HCEC 1CT (cell line): ENCODE data around the gene NEUROG1.
A peak's percentile ranks its signal among the peaks of the same experiment; 100 is the strongest.
"Not testable (repeated sequence)": the region's sequence is repeated elsewhere in the genome, so short reads cannot be mapped to it uniquely, and the experiment has no call there.

Source experiments
- DNase-seq: peaks from one replicate; pipeline ENCODE4 v3.0.0-alpha.2; 2017

NEUROG1 gene

DNA sequence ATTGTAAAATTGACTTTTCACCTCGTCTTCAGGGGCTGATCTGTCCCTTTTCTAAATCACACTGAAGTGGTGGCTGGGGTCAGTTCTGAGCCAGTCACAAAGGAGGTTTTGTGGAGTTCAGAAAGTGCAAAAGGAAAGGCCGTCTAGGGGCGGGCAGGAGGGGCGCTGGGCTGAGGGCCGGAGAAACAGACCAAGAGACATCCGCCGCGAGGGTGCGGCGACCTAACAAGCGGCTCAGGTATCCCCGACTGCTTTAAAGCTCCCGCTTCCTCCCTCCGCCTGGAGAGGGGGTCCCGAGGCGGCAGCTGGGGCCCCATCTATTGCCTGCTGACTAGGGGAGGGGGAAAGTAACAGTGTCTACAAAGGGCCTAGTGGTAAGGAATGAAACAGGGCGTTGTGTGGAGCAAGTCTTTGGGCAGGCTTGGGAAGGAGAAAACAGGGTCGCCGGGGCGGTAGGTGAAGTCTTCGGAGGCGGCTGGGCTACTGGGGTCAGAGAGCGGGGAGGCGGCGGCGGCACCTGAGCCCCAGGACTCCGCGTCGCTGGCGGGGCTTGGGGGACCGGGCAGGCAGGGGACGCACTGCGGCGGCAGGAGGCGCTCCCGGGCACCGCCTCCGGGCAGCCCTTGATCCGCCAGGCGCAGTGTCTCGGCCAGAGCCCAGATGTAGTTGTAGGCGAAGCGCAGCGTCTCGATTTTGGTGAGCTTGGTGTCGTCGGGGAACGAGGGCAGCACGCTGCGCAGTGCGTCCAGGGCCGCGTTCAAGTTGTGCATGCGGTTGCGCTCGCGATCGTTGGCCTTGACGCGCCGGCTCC, 950 bp downstream of the NEUROG1 start:
- DNase-seq = no peak

DNA sequence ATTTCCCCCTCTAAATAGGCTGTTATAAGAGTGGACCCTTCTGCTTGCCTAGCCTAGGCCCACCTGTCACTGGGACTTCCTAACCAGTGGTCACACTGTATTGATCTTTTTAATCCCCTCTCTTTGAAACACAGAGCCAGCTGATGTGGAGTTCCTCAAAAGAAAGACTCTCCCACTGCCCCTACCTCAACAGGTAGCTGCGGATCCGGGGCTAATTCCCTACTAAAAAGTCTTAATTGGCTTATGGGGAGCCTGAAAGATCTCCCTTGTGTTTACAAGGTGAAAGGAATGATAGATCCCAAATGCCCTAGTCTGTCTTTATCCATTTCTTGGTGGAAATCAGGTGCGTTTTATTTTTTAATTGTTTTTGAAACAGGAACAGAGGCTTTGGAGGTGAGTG, 2.0 kb downstream of the NEUROG1 start:
- no peak for DNase-seq

DNA sequence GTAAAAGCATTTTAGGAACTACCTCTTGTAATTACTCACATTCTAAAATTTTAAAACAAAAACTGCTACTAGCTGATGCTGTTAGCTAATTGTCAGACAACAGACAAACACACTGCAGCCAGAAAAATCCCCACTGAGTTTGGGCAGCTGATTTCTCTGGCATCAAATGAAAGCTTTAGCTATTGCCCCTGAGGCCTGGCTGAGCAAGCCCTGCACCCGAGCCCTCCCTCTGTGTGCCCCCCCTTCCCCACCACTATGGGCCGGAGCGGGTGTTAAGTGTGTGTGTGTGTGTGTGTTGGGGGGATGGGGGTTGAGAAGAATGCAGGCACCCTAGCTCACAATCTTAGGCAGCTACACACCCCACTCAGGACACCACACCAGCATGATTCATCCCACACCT, 2.4 kb downstream of the NEUROG1 start:
- DNase-seq = no peak

DNA sequence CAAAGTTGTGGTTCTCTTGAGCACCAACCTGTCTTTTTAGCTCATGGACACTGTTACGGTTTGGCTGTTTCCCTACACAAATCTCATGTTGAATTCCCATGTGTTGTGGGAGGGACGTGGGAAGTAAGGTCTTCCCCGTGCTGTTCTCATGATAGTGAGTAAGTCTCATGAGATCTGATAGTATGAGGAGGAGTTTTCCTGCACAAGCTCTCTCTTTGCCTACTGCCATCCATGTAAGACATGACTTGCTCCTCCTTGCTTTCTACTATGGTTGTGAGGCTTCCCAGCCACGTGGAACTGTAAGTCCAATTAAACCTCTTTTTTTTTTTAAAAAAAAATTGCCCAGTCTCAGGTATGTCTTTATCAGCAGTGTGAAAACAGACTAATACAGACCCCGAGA, 6.2 kb downstream of the NEUROG1 start:
- not testable (repeated sequence) for DNase-seq

DNA sequence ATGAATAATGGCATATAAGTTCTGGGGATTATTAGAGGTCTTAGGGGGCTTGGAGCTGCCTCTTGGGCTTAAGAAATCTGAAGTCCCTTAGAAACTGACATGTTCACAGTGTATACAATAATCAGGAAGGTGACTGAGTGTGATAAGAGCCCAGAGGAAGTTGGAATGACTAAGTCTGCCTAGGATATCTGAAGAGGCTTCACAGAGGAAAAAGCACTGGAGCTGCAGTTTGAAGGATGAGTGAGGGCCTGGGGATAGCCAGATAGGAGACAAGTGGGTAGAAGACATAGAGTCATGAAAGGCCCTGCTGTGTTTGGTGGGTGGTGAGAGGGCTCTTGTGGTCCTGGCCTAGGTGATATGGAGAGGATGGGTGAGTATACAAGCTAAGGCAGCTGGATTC, 8.8 kb downstream of the NEUROG1 start:
- no peak for DNase-seq

DNA sequence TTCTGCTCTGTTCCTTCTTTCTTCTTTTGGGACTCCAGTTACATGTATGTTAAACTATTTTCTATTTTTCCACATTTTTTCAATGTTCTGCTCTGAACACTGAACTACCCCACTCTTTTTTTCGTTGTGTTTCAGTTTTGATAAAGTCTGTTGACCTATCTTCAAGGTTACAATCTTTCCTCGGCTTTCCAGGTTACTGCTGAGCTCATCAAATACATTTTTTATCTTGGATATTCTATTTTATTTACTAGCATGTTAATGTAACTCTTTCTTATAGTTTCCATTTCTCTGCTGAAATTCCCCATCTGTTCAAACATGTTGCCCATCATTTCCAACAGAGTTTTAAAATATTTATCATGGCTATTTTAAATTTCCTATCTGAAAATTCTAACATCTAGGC, 13.8 kb downstream of the NEUROG1 start:
- DNase-seq = no peak

DNA sequence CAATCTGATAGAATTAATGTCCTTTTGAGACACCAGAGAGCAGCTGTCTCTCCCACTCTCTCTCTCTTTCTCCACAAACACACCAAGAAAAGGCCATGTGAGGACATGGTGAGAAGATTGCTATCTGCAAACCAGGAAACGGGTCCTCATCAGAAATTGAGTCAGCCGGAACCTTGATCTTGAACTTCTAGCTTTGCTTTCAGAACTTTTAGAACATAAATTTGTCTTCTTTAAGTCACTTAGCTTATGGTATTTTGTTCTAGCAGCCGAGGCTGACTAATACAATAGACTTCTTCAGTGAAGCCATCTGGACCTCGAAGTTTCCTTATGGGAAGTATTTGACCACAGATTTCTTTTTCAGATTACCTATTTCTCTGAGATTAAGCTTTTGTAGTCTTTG, 18.1 kb downstream of the NEUROG1 start:
- DNase-seq = no peak

DNA sequence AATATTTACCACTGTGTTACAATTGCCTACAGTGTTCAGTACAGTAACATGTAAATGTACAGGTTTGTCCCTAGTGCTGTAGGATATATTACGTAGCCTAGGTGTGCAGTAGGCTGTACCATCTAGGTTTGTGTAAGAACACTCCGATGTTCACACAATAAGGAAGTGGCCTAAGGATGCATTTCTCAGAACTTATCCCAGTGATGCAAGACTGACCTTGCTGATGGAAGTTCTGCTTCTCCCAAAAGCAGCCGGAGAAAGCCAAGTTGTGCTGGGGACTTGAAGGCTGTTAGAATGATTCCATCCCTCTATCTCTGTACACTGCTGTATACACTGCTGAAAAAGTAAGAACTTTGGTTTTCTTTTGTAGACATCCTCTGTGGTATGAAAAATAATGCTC, 21.6 kb downstream of the NEUROG1 start:
- no peak for DNase-seq

DNA sequence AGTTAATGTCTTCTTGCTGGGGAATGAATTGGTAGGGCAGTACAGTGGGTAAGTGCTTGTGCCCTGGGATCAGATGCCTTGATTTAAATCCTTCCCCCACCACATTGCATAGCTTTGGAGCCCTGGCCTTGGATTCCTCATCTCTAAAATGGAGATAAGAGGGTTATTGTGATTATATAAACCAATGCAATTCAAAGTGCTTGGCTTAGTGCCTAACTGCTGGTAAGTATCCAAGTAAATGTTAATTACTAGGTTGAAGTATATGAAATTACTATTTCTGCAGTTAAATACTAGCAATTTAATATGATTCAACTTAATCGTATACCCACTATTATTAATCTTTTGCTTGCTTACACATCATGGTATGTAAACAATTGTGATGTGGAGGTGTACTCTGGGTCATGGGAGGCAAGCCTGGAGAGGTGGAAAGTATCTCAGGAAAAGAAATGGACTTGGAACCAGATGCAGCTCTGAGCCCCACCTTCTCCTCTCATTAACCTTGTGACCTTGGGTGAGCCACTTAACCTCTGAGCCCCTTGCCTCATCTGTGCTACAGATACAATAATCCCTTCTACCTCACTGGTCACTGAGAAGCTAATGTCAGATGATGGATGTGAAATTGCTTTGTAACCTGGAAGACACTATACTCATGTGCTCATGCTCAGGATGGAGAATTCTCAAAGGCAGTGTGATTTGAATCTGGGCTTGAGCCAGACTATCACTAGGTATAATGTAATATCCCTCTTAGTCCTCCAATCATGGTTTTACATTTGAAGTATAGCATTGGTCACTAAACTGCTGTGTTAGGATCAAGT, 23.8 kb downstream of the NEUROG1 start:
- no peak for DNase-seq

DNA sequence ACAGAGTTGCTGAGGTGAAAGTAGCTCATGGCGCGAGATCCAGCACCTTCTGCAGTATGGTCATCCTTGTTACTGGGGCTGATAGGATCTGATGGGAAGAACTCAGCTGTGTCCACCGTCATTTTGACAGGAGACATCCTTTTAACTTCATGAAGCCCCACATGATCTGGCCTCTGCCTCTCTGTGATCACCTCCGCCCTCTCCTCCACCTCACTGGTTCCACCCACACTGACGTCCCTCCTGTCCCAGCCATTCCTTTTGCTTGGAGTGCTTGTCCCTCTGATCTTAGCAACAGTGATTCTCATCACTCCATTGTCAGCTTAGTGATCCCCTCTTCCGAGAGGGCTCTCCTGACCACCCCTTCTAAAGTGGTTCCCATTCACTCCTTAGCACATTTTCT, 25.8 kb downstream of the NEUROG1 start:
- no peak for DNase-seq

DNA sequence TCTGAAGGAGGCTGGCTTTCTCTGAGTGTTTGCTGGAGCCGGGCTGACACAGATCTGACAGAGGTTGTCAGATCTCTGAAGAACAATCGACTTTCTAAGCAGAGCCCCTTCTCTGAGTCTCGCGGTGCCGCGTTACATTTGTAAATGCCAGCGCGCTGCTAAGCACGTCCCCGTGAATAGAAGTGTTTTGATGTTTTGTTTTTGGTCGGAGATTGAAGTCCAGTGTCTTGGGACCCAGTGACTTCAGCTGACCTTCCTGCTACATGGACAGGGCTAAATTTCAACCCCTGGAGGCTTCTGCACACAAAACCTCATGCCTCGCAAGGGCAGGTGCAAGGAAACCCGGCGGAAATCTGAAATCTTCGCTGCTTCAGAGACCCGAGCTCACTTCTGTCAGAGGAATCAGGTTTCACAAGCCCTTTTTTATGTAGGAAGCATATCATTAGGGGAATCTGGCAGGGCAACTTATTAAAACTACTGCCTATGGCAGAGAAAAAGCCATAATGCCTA, 27.2 kb downstream of the NEUROG1 start:
- DNase-seq = no peak

DNA sequence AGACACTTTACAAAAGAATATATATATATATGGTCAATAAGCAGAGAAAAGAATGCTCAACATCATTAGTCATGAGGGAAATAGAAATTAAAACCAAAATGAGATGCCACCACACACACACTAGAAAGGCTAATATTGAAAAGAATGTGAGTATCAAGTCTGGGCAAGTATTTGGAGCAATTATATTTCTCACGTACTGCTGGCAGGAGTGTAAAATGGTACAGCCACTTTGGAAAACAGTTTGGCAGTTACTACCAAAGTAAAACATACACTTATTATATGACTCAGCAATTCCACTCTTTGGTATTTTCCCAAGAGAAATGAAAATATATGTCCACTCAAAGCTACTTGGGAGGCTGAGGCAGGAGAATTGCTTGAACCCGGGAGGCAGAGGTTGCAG, 29.8 kb downstream of the NEUROG1 start:
- DNase-seq = no peak

DNA sequence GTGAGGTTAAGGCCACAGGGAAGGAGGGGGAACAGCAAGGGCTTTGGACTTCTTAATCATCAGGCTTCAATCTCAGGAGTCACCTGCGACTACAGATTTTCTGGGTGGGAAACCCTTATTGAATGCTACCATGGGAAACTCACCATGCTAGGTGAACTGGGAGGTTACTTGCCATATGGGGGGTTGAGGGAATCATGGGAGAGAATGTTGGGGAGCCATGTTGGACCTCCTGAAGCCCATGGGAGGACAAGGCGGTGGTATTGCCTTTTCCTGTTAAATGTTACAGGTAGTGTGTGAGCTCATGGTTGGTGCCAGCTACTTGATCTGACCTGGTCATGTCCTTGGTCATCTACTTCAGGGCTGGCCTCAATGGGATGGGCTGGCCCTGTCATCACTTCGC, 31.4 kb downstream of the NEUROG1 start:
- DNase-seq = no peak

DNA sequence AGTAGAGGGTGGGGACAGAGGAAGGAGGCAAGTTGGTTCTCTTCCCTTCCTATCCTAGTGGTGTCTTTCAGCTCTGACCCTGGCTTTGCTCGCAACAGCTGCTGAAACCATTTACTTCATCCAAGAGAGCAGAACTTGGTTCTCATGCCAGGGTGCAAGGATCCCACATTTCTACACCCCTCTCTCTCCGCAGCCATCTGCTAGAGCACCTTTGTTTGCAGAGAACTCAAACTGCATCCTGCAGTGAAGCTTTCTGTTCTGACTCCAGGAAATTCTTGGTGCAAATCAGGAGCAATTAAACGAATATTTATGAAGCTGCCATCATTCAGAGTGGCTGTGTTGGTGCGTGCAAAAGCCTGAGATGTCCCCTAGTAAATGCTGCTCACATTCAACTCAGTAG, 31.9 kb downstream of the NEUROG1 start:
- no peak for DNase-seq

DNA sequence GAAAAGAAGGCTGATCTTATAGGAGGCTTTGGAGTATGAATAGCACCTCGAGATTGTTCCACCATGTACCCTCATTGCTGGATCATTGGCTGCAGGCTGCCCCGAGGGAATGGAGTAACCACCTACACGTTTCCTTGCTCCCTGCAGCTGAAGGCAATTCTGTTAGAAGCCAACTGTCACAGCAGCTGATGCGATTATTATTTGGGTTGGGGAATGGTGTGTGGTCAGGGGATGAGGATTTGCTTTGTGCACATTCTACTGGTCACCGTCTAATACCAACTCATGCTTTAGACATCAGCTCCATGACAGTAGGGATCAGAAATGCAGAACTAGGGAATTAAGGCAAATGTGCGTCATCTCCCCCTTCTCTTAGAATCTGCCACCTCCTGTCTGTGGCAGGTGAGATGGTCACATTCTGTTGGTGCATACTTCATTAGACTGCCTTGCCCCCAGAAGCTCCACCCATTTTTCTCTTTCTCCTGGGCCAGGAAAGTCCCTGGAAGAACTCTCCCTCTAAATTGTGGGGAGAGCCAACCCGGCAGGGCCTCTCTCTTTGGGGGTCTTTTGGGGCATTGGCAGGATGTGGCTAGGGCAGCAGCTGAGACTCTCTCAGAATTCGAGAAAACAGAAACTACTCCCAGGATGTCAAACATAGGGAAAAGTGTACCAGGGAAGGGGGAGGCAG, 32.8 kb downstream of the NEUROG1 start:
- DNase-seq = no peak

DNA sequence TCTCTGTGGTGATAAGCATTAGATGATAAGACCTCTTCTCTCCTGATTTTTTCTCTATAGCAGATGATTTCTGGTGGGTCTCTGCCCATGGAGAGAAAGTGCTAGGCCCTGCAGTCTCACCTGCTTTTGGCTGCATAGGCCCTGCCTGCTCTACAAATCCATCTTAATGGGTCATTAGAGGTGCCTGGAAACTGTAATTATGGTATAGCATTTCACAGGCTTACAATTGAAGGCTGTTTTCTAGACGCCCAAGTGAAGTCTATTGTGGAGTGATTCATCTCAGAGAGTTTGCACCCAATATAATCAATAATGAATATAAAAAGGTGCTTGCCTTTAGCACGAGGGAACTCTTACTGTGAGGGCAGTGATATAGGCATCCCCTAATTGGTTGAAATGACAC, 33.8 kb downstream of the NEUROG1 start:
- no peak for DNase-seq

DNA sequence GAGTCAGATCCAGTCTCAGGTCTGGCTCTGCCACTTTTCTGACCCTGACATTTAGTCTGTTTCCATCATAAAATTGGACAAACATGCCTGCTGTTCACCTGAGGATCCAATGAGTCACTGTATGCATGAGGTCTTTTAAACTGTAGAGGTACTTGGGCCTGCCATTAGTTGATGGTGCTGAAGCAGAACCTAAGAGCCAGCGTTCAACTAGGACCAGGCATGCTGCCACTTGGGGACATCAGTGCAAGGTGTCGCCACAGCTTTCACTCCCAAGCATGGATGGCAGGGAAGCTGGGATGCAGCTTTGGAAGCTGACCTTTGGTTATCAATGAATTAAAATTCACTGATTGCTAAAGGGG, 37.1 kb downstream of the NEUROG1 start:
- DNase-seq = no peak

DNA sequence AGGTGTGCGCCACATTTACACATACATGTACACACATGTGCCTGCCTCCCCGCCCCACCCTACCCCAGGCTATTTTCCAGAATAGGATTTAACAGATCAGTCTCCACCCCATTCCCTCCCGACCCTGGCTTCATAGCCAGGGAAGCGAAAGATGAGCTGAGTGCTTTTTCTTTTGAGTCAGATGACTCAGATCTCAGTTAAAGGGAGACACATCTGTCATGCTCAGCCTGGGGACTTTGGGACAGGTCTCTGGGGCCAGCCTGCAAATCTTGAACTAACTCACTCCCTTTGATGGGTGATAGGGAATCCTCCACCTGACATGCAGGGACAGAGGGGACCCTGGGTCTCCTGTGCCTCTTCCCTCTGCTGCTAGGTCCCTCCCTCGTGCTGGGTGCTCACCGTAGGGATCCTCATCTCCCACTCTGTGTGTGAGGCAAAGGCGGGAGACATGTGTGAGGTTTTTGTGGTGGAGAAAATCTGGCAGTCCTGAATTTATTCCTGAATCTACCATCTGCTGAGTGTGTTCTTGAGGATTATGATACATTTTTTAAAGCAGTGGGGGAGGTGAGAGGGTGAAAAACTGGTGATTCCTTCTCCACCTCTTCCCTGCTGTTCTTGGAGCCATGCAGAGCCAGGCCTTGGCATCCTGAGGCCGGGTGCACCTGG, 37.7 kb downstream of the NEUROG1 start:
- DNase-seq = no peak

DNA sequence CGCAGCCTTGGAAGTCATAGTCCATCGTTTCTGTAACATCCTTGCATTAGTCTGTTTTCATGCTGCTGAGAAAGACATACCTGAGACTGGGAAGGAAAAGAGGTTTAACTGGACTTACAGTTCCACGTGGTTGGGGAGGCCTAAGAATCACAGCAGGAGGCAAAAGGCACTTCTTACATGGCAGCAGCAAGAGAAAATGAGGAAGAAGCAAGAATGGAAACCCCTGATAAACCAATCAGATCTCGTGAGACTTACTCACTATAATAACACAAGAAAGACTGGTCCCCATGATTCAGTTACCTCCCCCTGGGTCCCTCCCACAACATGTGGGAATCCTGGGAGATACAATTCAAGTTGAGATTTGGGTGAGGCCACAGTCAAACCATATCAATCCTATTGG, 40.2 kb downstream of the NEUROG1 start:
- not testable (repeated sequence) for DNase-seq

DNA sequence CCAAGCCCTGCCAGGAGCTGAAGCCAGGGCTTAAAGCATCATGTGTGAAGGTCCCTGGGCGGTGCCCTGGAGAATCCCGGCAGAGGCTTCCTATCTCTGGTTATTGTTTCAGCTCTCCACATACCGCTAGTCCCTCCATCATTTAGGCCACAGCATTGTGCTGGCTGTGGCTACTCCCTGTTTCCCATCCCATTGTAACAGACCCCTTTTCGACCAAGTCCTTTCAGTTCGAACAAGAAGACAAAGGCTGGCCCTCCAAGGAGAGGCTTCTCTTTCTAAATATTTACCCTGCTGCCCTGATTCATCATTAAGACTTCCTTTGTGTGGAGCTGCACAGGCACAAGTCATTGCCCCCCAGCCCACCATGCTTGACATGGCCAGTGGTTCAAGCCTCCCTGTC, 41.6 kb downstream of the NEUROG1 start:
- no peak for DNase-seq

DNA sequence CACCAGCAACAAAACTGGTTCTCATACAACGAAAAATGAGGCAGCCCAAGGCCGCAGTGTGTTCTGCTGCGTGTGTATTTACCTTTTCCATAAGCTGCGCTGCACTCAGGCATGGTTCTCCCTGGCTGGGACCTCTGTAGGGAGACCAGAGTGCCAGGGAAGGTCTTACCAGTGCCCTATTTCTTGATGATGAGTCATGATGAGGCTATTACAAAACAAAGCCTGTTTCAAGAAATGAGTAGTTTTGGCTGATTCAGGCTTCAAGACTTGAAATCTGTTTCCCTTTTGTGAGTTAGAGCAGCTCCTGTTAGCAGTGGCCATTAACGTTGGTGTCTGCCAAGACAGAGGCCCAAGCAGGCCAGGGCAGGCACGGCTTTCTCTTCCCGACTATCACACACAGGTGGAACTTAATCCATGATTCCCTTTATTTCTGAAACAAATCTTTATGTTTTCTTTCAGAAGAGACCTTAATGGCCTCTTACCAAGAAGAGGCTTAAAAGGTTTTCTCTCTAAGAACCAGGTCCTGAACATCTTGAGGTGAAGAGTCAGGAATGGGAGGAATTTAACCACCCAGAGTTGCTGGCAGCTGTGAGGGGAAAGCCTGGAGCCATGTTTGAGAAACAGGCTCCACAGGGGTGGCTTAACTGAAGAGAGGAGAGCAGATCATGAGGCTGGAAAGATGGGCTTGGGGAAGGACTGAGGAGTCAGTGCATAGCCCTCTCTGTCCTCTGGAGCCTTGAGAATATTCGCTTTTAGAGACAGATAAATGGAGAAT, 42.2 kb downstream of the NEUROG1 start:
- DNase-seq = peak; percentile 89

DNA sequence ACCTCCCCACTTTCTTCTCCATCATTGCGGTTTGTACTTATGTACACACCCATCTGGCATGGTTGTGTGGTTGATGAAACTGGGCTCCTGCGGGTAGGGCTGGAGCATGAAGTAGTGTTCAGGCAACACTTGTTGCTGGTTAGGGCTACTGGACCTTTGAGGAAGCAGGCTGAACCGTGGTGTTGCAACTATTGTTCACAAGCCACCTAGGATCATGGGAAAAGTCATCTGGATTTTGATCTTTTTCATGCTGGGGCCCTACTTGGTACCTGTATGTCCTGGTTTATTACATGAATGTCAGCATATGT, 43.5 kb downstream of the NEUROG1 start:
- no peak for DNase-seq
